HG02938 (cell line): ENCODE results near the gene PDE4B.
"Not testable (repeated sequence)": the region's sequence is repeated elsewhere in the genome, so short reads cannot be mapped to it uniquely, and the experiment has no call there.

ENCODE experiments used
- ATAC-seq: cut with Tn5 transposase; IDR thresholded peaks from one replicate; pipeline ENCODE4 v1.9.1; 2021; ENCODE audit warnings: mild to moderate bottlenecking, moderate library complexity; ENCODE audit not compliant: unreplicated experiment

PDE4B gene

GRCh38 chr1:65990161-65990560 is 197.5 kb downstream of the PDE4B start:
- ATAC-seq: no peak

GRCh38 chr1:65991694-65992093 is 199.0 kb downstream of the PDE4B start:
- ATAC-seq: no peak

- no peak for ATAC-seq
Measured at GRCh38 chr1:65992165-65992821, 199.6 kb downstream of the PDE4B start.

GRCh38 chr1:65992831-65993271 is 200.2 kb downstream of the PDE4B start:
- no peak for ATAC-seq

DNA sequence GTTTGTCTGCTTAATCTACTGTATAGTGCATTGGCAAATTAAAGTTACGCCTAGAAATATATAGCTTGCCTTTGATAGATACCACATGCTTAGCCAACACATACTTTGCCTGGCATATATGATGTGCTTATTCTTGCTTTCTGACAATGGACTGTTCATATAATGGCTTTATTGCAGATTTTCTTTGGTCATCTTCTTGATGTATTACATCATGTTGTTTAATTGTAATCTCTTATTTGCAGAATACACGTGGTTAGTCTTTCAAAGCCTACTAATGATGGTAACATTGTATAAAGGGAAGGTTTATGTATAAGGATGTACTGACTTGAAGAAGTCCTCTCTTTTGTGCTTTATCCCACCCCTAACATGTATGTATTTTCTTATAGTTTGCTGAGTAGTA is 201.5 kb downstream of the PDE4B start:
- ATAC-seq: no peak

- ATAC-seq: no peak
Measured at GRCh38 chr1:65995336-65995735, 202.6 kb downstream of the PDE4B start.

DNA sequence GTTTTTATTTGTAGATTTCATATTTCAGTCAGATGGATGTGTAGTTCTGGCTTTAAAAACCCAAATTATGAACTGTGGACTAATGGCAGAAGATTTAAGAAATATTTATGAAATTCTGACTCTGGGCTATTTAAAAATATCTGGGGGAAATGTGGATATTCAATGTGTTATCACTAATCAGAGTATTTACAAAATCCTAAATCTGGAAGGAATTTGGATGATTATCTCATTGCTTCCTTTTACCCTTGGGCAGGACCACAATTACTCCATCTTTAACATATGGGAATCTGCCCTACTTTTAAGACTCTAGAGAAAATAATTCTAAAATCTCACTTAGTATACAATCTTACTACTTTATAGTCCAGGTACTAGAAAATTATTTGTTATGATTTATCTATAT is 203.2 kb downstream of the PDE4B start:
- ATAC-seq: no peak

- ATAC-seq: no peak
Measured at GRCh38 chr1:65997693-65998092, 205.0 kb downstream of the PDE4B start.

DNA sequence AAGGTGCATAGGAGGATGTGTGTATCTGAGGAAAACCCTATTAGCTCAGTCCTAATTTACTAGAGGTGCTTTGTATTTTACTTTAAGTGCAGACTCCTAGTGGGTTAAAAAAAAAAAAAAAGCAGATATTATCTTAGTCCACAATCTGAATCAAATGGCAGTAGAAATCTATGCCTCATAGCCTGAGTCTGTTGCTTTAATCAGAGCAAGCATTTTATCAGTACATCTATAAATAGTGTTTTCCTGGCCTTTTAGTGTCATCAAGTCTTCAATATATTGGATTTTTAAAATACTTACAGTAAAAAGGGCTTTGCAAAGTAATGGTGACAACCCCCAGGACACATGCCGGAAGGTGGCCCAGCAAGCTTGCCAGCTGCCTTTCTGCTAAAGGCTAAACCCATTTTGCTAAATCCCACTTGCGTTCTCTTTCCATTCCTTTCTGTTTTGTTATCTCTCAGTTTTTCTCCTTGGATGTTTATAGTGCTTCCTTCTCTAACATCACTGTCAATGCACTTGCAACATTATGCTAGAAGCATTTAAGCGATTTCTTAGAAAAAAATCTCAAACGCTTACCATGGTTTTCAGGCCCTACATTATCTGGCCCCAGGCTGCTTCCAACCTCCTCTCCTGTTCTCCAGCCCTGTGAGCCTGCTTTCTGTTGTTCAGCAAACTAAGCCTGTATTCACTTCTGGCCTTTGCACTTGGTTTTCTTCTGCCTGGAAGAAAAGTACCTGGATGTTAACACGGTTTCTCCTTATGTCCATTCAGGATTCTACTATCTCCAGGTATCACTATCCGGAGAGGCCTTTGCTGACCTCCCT is 206.3 kb downstream of the PDE4B start:
- no peak for ATAC-seq

DNA sequence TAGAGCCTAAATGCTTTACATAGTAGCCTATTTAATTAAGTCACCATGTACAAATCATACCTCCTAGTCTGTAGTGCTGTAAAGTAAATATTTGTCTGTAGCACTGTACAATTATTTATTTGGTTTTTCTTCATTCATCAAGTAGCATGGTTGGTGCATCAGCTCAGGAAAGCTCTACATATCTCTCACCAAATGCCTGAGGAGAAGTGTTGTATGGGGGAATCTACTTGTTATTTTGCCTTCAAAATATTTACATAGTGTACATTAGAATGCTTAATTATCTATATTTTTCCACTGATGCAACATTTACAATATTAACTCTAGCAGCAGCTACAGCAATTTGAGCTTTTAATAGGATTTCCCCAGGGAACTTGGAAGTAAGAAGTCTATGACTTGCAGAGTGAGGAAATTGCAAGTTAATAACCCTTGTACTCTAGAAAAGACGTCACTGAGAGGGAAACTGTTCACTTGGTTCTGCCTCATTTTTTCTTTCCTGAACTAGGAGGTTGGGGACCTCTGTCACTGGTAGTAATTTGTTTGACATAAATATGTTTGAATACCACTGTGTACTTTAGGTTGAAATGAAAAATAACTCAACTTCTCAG is 207.4 kb downstream of the PDE4B start:
- ATAC-seq: no peak

GRCh38 chr1:66003690-66004089 is 211.0 kb downstream of the PDE4B start:
- ATAC-seq: no peak

DNA sequence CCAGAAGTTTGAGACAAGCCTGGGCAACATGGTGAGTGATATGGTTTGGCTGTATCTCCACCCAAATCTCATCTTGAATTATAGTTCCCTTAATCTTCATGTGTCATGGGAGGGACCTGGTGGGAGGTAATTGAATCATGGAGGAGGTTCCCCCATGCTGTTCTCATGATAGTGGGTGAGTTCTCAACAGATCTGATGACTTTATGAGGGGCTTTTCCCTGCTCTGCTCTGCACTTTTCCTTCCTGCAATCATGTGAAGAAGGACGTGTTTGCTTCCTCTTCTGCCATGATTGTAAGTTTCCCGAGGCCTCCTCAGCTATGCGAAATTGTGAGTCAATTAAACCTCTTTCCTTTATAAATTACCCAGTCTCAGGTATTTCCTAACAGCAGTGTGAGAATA is 213.8 kb downstream of the PDE4B start:
- not testable (repeated sequence) for ATAC-seq

DNA sequence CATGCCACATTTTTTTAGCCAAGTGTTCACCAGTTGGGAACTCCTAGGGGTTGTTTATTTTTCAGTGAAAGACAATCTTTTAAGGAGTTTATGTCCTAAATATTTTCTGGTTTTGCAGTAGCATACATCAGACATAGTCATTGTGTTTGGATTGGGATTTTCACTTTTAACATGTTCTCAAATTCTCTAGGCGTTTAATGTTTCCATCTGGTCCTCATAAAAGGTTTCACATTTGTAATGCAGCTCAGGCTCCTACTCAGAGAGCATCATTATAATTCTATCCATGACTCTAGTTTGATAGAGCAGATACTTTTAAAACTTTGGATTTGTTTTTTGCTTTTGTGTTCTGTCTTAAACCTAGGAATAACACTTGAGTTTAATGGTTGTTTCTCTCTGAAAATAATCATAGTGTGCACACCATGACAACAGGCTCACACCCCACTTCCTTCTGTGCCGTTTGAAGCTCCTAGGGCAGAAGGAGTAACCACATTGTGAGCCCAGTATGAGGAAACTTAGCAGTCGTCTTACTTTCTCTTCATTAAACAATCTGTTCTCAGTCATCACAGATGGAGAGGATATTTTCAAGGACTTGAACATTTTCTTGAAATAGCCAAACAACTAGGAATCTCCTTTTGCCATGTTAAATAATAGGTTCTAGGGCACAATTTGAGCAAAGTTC is 219.6 kb downstream of the PDE4B start:
- no peak for ATAC-seq

GRCh38 chr1:66013371-66013770 is 220.7 kb downstream of the PDE4B start:
- ATAC-seq: no peak

GRCh38 chr1:66022904-66023620 is 230.4 kb downstream of the PDE4B start:
- ATAC-seq: no peak

- ATAC-seq: no peak
Measured at GRCh38 chr1:66025188-66025587, 232.5 kb downstream of the PDE4B start.

DNA sequence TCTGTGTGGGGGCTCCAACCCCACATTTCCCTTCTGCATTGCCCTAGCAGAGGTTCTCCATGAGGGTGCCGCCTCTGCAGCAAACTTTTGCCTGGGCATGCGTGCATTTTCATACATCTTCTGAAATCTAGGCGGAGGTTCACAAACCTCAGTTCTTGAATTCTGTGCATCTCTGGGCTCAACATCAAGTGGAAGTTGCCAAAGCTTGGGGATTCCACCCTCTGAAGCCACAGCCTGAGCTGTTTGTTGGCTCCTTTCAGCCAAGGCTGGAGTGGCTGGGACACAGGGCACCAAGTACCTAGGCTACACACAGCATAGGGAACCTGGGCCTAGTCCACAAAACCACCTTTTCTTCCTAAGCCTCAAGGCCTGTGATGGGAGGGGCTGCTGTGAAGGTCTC is 235.3 kb downstream of the PDE4B start:
- ATAC-seq: no peak

DNA sequence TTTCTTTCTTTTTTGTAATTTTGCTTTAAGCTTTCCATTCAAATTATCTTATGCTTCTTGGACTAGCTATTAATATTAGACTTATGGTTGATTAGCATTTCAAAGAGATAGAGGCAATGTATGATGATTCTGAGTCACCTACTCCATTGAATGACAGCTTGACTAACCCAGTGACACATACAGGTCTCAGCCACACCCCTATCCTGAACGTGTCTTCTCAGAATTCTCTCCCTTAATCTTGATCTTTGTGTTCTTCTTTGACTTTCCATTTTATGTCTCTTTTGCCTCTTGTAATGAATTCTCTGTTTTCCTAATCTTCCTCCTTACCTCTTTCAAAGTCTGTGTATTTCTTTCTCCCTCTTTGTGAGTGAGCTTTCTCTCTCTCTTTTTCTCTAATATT is 241.1 kb downstream of the PDE4B start:
- ATAC-seq: no peak

DNA sequence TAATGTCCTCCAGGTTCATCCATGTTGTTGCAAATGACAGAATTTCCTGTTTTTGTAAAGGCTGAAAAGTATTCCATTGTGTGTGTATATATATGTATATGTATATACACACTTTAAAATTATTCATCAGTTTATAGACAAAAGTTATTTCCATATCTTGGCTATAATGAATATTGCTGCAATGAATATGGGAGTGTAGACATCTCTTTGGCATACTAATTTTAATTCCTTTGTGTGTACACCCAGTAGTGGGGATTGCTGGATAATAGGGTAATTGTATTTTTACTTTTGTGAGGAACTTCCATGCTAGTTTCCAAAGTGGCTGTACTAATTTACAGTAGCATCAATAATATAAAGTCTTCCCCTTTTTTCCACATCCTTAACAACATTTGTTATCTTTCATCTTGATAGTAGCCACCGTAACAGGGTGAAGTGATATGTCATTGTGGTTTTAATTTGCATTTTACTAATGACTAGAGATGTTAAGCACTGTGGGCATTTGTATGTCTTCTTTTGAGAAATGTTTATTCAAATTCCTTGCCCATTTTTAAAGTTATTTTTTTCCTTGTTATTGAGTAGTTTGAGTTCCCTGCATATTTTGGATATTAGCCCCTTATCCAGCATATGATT is 243.0 kb downstream of the PDE4B start:
- no peak for ATAC-seq

DNA sequence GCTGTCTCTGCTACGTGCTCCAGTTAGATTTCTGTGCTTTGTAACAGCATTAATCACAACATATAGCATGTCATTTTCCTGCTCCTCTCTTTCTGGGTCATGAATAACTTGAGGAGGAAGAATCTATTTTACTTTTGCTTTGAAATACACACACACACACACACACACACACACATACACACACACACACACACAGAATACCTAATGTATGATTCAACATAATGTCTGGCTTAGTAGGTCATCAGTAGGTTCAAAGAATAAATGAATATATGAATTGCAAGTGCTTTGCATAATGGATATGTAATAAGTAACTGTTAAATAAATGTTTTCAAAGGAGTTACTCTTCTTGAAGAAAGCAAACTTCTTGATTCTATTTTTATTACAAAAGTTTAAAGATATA is 249.0 kb downstream of the PDE4B start:
- no peak for ATAC-seq
